GF-D8 (cell line): ENCODE results near the gene CFAP53.
A peak's percentile ranks its signal among the peaks of the same experiment; 100 is the strongest.
"Not testable (repeated sequence)": the region's sequence is repeated elsewhere in the genome, so short reads cannot be mapped to it uniquely, and the experiment has no call there.

ENCODE experiments used
- DNase-seq: peaks from one replicate; lab custom pipeline; 2025; lab: John Stamatoyannopoulos, UW

CFAP53 gene

DNA sequence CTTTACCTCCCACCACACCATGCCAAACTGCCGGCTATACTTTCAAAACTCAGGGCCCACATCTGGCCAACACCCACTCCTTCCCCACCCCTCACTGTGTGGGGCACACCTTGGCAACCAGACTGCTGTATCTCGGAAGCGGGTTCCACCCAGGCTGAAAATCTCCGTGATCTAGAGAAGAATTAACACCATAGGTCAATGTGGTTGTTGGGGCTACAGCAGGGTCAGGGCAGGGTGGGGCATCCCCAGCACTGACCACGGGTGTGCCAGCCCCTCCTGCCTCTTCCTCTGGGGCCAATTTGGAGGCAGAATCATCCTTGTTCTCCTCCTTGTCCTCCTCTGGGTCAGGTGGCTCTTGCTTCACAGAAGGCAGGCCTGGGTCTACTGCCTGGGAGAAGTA lies 6.3 kb upstream of the CFAP53 start:
- DNase-seq = no peak

DNA sequence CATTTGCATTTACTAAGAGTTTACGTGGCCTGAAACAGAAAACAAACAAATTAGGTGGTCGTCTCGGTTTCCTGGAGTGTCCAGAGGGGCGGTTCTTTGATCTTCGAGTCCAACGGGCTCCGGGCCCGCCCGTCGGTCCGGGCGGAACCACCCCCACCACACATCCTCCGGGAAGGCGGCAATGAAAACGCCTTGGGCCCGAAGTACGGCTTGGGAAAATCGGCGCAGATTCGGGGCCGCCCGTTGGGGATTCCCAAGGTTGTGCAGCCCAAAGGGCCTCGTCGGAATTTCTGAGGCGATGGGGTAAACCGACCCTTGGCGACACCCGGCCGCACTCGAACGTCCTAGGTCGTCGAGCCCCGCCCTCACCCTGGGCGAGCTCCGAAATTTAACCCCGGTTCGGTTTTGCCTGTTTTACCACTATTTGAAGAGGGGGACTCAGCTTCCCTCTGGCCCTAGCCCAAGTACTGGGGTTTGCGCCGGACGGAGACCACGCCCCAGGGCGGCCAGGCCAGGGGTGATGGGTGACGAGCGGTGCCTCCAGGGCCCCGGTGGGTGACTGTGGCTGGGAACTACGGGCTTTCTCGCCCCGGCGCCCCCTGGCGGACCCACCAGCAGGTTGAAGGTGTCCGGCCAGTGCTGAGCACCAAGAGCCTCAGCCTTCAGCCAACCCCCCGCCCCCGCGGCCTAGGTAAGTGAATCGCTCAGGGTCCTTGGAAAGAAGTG lies 1.9 kb upstream of the CFAP53 start:
- no peak for DNase-seq

DNA sequence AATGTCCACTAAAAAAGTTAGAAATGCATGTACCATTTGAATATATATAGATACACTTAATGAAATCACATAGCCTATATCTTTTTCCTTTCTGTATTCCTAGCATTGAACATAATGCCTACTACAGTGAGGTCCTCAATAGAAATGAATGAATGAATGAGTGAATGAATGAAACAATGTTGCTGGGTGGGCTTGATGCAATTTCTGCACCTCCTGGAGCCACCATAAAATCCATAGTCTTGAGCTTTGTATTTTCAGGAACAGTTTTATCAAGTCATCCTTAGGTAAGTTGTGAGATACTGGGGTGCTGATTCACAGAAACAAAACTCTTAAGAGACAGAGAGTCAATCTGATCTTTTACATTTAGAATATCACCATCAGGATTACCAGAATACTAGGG lies 3.3 kb downstream of the CFAP53 start:
- no peak for DNase-seq

DNA sequence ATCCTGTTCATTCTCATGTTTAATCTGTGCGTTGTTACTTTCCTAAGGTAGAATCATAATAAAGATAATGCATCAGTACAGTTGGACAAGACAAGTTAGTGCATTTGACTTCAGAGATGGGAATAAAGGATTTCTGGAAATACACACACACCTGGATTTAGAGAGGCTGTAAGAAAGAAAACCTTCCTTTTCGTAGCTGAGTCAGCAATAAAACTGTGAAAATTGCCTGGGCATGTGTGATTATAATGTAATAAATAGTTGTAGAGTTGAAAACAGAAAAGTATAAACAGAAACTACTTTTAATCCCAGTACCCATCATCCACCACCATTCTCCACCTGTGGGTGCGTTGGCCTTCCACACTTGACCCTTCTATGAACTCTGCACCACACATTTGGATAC lies 15.4 kb downstream of the CFAP53 start:
- no peak for DNase-seq

DNA sequence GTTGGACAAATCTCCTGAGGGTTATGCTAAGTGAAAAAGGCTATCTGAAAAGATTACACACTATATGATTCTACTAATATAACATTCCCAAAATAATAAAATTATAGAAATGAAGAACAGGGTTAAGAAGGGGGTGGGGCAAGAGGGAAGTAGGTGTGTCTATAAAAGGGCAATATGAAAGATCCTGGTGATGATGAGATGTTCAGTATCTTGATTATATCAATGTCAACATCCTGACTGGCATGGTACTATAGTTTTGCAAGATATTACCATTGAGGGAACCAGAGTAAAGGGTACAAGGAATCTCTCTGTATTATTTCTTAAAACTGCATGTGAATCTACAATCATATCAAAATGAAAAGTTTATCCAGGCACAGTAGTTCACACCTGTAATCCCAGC lies 16.7 kb downstream of the CFAP53 start:
- DNase-seq = peak; percentile 21

DNA sequence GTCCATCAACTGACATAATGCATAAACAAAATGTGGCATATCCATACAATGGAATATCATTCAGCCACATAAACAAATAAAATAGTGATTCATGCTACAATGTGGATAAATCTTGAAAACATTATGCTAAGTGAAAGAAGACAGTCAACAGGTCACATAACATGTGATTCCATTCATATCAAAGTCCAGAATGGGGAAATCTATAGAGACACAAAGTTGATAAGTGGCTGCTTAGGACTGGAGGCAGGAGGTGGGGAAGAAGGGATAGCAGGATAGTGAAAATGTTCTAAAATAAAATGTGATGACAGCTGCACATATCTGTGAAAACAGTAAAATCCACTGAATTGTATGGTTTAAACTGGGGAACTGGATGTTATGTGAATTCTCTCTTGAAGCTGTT lies 18.7 kb downstream of the CFAP53 start:
- no peak for DNase-seq

DNA sequence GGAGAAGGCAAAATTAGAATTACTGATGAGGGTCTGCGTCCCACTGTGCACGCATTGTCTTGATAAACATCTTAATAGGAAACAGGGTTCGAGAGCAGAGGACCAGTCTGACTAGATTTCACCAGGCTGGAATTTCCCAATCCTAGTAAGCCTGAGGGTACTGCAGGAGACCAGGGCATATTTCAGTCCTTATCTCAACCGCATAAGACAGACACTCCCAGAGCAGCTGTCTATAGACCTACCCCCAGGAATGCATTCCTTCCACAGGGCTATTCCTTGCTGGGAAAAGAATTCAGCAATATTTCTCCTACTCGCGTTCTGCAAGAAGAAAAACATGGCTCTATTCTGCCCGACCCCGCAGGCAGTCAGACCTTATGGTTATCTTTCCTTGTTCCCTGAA lies 24.5 kb downstream of the CFAP53 start:
- DNase-seq = not testable (repeated sequence)

DNA sequence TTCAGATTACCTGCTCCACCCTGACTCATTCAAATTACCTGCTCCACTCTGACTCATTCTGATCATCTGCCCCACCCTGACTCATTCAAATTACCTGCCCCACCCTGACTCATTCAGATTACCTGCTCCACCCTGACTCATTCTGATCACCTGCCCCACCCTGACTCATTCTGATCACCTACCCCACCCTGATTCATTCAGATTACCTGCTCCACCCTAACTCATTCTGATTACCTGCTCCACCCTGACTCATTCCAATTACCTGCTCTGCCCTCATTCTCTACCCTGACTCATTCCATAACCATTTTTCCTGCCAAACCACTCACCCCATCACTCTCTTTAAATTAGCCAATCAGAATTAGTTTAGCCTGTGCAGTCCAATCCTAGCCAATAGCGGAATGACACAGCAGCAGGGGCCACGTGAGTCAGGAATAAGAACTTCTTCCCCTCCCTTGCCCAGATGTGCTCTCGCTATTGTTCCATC lies 26.2 kb downstream of the CFAP53 start:
- DNase-seq = no peak

DNA sequence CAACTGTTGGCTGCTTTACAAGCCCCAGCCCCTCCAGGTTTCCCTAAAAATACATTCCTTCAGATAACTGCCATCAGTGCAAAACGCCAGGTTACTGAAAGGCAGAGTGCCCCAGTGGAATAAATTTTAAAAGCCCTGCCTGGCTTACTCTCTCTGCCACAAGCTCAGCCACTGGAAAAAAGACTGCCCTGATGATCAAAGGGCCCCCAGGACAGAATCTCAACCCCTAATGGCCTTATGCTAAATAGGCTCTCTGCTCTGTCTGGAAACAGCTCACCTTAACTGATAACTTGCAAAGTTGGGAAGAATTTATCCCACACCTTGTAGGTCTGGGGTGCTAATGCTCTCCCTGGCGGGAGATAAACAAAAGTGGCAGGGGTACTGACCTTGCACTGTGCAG lies 33.9 kb downstream of the CFAP53 start:
- DNase-seq = no peak

DNA sequence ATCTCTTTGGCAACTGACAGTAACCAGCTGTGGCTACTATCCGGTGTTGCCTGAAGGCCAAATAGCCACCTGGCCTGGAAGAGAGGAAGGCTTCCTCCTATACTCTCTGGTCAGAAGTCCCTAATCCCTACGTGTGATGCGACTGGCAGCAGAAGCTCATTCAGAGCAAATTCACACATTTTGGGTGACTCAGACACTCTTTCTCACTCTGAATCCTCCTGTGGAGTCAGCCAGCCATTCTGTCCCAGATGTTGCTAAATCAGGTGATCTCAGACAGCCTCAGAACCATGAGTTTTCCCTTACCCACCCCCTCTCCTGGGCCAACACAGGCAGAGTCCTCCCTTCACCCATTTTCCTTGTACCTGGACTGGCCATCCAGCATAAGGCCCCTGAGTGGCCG lies 34.7 kb downstream of the CFAP53 start:
- no peak for DNase-seq

DNA sequence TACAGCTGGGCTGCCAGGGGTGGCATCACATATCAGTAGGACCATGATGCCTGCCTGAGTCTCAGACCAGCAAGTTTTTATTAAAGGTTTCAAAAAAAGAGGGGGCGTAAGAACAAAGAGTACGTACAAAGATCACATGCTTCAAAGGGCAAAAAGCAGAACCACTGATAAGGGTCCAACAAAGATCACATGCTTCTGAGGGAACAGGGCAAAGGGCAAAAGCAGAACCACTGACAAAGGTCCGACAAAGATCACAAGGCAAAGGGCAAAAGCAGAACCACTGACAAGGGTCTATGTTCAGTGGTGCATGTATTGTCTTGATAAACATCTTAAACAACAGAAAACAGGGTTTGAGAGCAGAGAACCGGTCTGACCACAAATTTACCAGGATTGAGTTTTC lies 46.0 kb downstream of the CFAP53 start:
- not testable (repeated sequence) for DNase-seq

DNA sequence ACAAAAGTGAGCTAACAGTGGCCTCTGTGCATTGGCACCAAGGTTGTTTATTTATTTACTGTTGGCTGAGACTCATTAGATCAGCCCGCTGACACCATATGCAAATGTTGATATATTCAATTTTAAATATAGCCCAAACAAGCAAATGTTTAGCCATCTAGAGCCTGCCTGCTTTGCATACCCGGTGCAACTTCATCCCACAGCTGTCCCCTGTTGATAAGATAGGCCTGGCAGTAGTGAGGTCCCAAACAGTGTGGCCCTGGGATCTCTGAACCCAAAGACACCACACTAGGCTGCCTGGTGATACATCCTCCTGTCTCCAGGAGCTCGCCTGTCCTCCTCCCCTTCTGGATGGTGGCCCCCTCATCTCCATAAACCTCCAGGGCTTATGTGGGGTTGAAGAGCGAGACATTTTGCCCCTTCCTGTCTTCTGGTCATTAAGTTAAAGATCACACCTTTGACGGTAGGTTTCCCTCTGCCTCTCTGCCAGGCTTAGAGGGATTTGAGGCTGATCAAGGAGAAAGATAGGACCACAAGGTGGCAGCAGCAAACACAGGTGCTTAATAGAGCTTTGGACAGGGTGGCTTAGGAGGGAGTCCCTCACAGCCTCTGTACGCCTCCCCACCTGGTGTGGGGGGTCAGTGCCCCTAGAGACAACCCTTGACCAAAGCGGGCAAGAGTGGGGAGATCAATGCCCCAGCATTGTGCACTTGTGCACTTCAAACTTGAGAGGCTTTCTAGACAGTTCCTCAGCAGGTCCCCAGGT lies 47.7 kb downstream of the CFAP53 start:
- no peak for DNase-seq

DNA sequence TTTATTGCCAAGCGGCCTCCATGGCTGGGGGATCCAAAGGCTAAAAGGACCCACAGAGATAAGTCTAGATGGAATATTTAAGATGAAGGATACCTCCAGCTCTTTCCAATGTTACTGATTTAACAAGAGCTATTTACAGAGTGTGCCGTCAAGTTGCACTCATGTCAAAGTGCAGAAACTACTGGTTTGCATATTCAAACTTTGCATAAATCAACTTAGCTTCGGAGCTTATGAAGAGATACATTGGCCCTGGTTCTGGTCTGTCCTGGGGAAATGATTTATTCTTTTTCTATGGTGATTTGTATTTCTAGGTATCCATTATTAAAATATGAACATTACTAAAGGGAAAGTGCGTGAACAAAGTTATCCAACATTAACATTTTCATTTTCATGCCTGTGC lies 57.0 kb downstream of the CFAP53 start:
- no peak for DNase-seq

DNA sequence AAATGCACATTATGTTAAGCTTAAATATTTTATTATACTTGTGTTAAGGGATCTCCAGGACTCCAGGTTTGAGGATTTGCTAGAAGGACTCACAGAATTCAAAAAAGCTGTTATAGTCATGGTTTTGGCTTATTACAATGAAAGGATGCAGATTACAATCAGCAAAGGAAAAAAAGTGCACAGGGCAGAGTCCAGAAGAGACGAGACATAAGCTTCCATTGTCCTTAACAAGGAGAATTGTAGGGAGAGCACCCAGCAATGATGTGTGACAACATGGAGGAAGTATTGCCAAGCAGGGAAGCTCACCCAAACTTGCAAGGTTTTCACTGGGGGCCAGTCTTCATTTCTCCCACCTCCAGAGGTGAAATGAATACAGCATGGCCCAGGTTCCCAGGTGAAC lies 58.6 kb downstream of the CFAP53 start:
- DNase-seq = no peak

DNA sequence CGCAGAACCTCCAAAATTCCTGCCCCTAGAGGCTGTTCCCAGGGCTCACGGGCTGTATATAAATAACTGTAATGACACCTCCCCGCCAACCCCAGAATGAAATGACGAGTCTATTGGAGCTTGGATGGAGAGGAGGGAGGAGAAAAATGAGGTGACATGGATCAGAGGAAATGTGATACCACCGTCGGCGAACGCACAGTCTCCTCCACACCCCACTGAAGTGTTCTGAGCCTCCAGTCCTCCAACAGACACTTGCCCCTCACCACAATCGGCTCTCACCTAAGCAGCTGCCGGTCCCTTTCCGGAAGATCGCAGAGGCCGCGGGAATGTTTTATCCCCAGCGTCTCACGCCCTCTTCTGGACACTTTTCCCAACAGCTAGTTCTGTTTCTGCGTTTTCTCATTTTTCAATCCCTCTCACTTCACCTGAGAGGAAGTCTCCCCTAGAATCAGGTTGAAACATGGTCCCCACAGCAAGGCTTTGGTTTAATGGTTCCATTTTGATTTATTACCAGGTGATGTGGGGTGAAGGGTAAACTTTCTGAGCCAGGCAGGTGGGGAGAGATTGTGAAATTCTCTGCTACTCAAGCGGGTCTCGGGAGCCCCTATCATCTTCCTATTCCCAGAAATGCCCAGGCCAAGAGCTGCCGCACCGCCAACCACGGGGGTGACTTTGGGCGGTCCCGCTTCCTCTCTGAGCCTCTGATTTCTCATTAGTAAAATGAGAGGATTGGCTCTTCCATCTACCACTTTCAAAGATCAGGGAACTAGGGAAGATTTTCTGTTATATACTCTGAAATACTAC lies 62.3 kb downstream of the CFAP53 start:
- DNase-seq = no peak

DNA sequence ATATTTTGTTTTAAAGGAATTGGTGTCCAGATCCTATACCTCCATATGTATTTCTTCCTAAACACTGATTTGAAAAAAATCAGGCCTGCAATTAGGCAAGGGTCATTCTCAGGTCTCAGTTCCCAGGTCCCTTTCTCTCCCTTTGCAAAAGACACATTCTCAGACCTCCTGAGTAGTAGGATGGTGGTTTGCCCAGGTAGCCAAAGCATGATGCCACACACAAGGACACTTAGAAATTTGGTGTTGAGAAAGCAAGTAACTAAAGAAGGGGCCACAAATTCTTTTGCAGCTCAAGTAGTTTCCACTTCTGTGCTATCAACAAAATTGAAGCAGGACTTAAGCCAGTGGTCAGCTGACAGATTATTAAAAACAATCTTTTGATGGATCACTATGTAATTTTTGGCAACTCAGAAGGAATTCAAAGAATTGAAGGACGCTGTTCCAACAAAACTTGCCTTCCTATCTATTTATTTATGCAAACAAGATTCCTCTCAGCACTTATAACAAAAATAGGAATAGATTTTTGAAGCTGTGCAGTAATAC lies 64.7 kb downstream of the CFAP53 start:
- DNase-seq = no peak

DNA sequence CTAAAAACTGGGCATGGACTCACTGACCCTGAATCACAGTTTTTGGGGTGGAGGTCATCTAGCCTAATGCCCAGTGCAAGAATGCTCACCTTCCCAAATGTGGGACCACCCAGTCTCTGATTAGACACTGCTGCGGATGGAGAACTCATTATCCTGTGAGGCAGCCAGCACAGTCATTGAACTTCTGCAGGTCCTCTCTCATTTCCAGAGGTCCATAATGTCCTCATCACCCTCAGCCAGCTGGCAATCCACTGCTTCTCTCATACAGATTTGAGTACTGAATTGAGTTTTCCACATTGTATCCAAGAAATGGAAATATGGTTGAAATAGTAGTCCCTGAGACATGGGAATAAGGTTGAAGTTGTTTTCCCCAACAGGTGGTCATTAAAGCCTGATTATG lies 66.4 kb downstream of the CFAP53 start:
- DNase-seq = no peak

DNA sequence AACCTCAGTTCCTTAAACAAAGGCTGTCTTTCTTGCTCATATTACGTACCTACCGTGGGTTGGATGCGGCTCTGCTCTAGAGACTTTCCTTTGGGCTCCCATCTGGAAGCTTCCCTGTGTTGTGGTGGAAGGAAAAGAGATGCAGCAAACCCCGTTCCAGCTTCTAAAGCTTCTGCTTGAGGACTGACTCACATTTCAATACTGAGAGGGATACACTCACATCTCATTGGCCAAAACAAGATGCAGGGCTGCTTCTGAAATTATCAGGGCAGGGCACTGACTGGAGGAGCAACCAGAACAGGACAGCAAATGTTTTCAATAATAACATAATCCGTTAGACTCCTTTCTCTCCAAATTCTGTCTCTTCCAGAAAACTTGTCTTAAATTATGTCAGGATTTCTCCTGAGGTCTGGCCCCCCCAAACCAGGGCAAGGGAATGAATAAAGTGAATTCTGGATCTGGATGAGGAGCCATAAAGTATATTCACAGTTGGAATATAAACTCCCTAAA lies 66.9 kb downstream of the CFAP53 start:
- DNase-seq = no peak

DNA sequence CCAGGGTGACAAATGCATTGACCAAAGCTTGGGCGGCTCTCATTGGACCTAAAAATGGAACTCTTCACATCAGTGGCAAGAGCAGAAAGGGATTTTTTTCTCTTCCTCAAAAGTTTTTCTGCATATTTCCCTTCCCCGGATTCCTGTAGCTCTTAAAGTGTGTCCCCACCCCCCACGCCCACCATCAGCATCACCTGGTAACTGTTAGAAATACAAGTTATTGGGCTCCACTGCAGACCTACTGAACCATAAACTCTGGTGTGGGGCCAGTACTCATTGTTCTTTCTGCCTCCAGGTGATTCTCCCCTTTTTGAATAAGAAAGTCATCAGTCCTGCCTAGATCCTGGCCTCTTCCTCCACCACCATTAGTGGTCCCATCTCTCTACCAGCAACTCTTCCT lies 70.0 kb downstream of the CFAP53 start:
- DNase-seq = no peak

DNA sequence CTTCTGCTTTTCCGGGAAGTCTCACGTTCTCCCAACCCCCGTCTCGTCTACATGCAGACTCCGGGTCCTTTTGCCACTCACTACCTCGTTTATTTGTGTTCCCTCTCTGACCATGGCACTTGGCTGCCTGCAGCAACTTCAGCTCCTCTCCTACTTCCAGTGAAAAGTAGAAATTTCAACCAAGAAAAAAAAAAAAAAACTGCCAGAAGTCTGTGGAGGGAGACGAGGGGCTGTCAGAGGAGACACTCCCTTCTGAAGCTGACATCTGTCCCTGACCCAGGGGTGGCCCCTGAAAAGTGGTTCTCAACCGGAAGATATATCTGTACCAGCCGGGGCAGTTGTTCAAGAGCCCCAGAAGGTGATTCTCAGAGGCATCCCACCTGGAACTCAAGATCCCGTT lies 70.6 kb downstream of the CFAP53 start:
- no peak for DNase-seq

DNA sequence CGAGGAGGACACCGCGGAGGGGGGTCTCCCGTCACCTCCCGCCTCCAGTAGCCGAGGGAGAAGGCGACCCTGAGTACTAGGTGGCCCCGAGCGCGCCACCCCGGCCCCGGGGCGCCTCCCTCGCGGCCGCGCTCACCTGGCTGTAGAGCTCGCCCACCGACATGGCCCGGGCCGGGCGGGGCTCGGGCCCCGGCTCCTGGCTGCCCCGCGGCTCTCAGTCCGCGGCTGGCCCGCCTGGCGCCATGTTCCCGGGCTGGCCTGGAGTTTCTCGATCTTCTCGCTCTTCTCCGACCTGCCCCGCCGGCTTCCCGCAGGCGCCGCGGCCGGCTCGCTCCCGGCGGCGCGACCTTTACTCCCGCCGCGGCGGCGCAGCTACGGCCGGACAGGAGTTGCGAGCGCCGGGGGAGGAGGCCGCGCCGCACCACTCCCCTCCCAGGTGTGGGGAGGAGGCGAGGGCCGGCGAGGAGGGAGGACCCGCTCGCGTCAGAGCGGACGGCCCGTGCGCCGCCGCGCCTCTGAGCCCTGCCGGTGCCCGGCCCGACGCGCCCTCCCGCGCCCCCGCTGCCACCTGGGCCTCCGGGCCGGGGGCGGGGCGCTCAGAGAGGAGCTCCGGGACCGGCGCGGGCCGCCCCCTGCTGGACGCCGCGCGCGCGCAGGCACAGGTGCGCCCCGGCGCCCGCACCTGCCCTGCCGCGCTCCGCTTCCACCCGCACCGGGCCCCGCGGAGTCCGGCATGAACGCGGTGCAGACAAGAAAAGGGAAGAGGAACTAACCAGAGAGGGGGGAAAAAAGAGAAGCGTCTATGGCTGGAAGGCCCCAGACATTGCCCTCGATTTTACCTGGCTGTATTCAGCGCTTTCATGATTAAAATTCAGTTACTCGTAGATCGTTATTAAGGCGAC lies 71.4 kb downstream of the CFAP53 start, which contains the start of gene MYO5B:
Gene MYO5B, minus strand, starts transcription at position 517 of the 902 bp plus-strand sequence. Its CDS starts 354 bp downstream, at position 163.
- DNase-seq = no peak
